ENCODE measurements around the gene ATG9B. TPM values are rescaled to one million over a fixed set of nuclear protein-coding genes. Genes with fewer than 3 reads are reported as not detected.
A peak's percentile ranks its signal among the peaks of the same experiment; 100 is the strongest.
"Not testable (repeated sequence)": the region's sequence is repeated elsewhere in the genome, so short reads cannot be mapped to it uniquely, and the experiment has no call there.

ATG9B gene
- total RNA-seq, 2 experiments from 2014 or later, result 7.9 to 8.6 TPM

- Mint-ChIP-seq H3K27me3 (peaks cover 2% of the 10 kb centered on the region), H3K4me1 (peaks cover 59% of the 10 kb centered on the region), H3K27ac (peak overlapping the region; percentile 8), H3K36me3 (ENCODE audit: low read depth) (peaks cover 11% of the 10 kb centered on the region), H3K9me3 (no peaks in the 10 kb centered on the region), H3K4me3 (peak overlapping the region; percentile 84)
- no peak for DNase-seq
- POLR2A ChIA-PET, result interaction anchor here (1.0 to 1.3 kb wide), 2 partner anchors 8 to 13 kb away, joined by 3 read pairs; partner anchors contain the start of gene ASIC3
- CTCF ChIA-PET, result no interaction called here
These were observed 32.6 kb upstream of the ATG9B start for GRCh38 chr7:151056666-151057505.

- CTCF ChIA-PET, result no interaction called here
- Mint-ChIP-seq H3K4me3 (peak overlapping the region; percentile 84), H3K9me3 (no peaks in the 10 kb centered on the region), H3K27me3 (peaks cover 2% of the 10 kb centered on the region), H3K36me3 (ENCODE audit: low read depth) (peaks cover 5% of the 10 kb centered on the region), H3K27ac (no peak overlapping the region), H3K4me1 (peaks cover 55% of the 10 kb centered on the region)
- POLR2A ChIA-PET, result interaction anchor here (1.3 kb wide), 1 partner anchor 12 kb away, joined by 3 read pairs; no protein-coding TSS in a partner anchor
- DNase-seq, result no peak
These were observed 32.0 kb upstream of the ATG9B start for GRCh38 chr7:151056283-151056665.

- Mint-ChIP-seq H3K4me1 (peaks cover 39% of the 10 kb centered on the region), H3K9me3 (no peaks in the 10 kb centered on the region), H3K4me3 (no peak overlapping the region), H3K27me3 (peaks cover 10% of the 10 kb centered on the region), H3K36me3 (ENCODE audit: low read depth) (peaks cover 5% of the 10 kb centered on the region), H3K27ac (no peak overlapping the region)
- POLR2A ChIA-PET, result no interaction called here
- CTCF ChIA-PET, result no interaction called here
- DNase-seq, result no peak
These were observed 29.5 kb upstream of the ATG9B start for GRCh38 chr7:151053751-151054150.

- Mint-ChIP-seq H3K36me3 (ENCODE audit: low read depth) (peaks cover 5% of the 10 kb centered on the region), H3K9me3 (no peaks in the 10 kb centered on the region), H3K27me3 (peaks cover 10% of the 10 kb centered on the region), H3K27ac (no peak overlapping the region), H3K4me1 (peaks cover 36% of the 10 kb centered on the region), H3K4me3 (no peak overlapping the region)
- POLR2A ChIA-PET, result interaction anchor here (1.1 kb wide), 2 partner anchors 25 to 27 kb away, joined by 3 to 4 read pairs; partner anchors contain the start of gene ABCB8
- DNase-seq, result no peak
- CTCF ChIA-PET, result interaction anchor here (0.7 to 0.8 kb wide), 2 partner anchors 68 to 73 kb away, joined by 3 to 5 read pairs; no protein-coding TSS in a partner anchor
These were observed 28.8 kb upstream of the ATG9B start for GRCh38 chr7:151053096-151053495.

GRCh38 chr7:151051108-151051507 lies 26.8 kb upstream of the ATG9B start:
- Mint-ChIP-seq H3K4me1 (peaks cover 24% of the 10 kb centered on the region), H3K36me3 (ENCODE audit: low read depth) (peaks cover 5% of the 10 kb centered on the region), H3K4me3 (no peak overlapping the region), H3K9me3 (no peaks in the 10 kb centered on the region), H3K27ac (no peak overlapping the region), H3K27me3 (peaks cover 10% of the 10 kb centered on the region)
- peak; percentile 69 for DNase-seq
- ChIA-PET CTCF (interaction anchor here (1.6 to 1.9 kb wide), 3 partner anchors 19 to 89 kb away, joined by 6 to 7 read pairs (median 6); partner anchors contain the start of gene ABCB8), POLR2A (interaction anchor here (0.6 to 1.8 kb wide), 6 partner anchors 10 to 40 kb away, joined by 3 to 5 read pairs (median 4); no protein-coding TSS in a partner anchor)

- Mint-ChIP-seq H3K36me3 (ENCODE audit: low read depth) (peaks cover 7% of the 10 kb centered on the region), H3K4me3 (no peak overlapping the region), H3K4me1 (peaks cover 16% of the 10 kb centered on the region), H3K27me3 (peaks cover 10% of the 10 kb centered on the region), H3K27ac (no peak overlapping the region), H3K9me3 (no peaks in the 10 kb centered on the region)
- POLR2A ChIA-PET, result interaction anchor here (1.0 kb wide), 1 partner anchor 9 kb away, joined by 3 read pairs; the partner anchor contains the start of gene CDK5
- no peak for DNase-seq
- CTCF ChIA-PET, result no interaction called here
These were observed 24.7 kb upstream of the ATG9B start for GRCh38 chr7:151048911-151049463.

GRCh38 chr7:151047976-151048815 lies 23.9 kb upstream of the ATG9B start, which contains the start of gene ASIC3:
ASIC3 (plus strand) TSS chr7:151048531; CDS start chr7:151048886, 355 bp downstream.
- peaks cover 10% of the 10 kb centered on the region for H3K27me3 Mint-ChIP-seq
- H3K9me3 Mint-ChIP-seq, result no peaks in the 10 kb centered on the region
- H3K4me3 Mint-ChIP-seq, result no peak within 1 kb of the TSS
- peaks cover 7% of the 10 kb centered on the region for H3K36me3 Mint-ChIP-seq (ENCODE audit: low read depth)
- no peak for DNase-seq
- ChIA-PET CTCF (no interaction called here), POLR2A (interaction anchor here (1.0 to 1.7 kb wide), 3 partner anchors 9 to 20 kb away, joined by 3 to 4 read pairs (median 3); partner anchors contain the start of genes ABCB8 and CDK5)
- no peak within 1 kb of the TSS for H3K27ac Mint-ChIP-seq
- H3K4me1 Mint-ChIP-seq, result peaks cover 12% of the 10 kb centered on the region

GRCh38 chr7:151046603-151047573 lies 22.6 kb upstream of the ATG9B start:
- Mint-ChIP-seq H3K9me3 (no peaks in the 10 kb centered on the region), H3K27ac (no peak overlapping the region), H3K4me1 (peaks cover 4% of the 10 kb centered on the region), H3K27me3 (peaks cover 8% of the 10 kb centered on the region), H3K36me3 (ENCODE audit: low read depth) (peaks cover 2% of the 10 kb centered on the region), H3K4me3 (no peak overlapping the region)
- ChIA-PET CTCF (no interaction called here), POLR2A (interaction anchor here (0.8 to 1.7 kb wide), 2 partner anchors 8 to 19 kb away, joined by 4 read pairs; partner anchors contain the start of gene ABCB8)
- no peak for DNase-seq

- Mint-ChIP-seq H3K4me1 (peaks cover 2% of the 10 kb centered on the region), H3K4me3 (no peak overlapping the region), H3K36me3 (ENCODE audit: low read depth) (peaks cover 2% of the 10 kb centered on the region), H3K9me3 (no peaks in the 10 kb centered on the region), H3K27ac (no peak overlapping the region), H3K27me3 (peaks cover 8% of the 10 kb centered on the region)
- ChIA-PET POLR2A (no interaction called here), CTCF (no interaction called here)
- DNase-seq, result no peak
These were observed 21.7 kb upstream of the ATG9B start for GRCh38 chr7:151045967-151046366.

- ChIA-PET CTCF (no interaction called here), POLR2A (no interaction called here)
- Mint-ChIP-seq H3K4me1 (peaks cover 2% of the 10 kb centered on the region), H3K27me3 (peaks cover 4% of the 10 kb centered on the region), H3K36me3 (ENCODE audit: low read depth) (peaks cover 2% of the 10 kb centered on the region), H3K4me3 (no peak overlapping the region), H3K9me3 (no peaks in the 10 kb centered on the region), H3K27ac (no peak overlapping the region)
- DNase-seq, result no peak
These were observed 21.0 kb upstream of the ATG9B start for GRCh38 chr7:151045262-151045661.

GRCh38 chr7:151043959-151044358 lies 19.7 kb upstream of the ATG9B start:
- CTCF ChIA-PET, result no interaction called here
- Mint-ChIP-seq H3K9me3 (no peaks in the 10 kb centered on the region), H3K27ac (no peak overlapping the region), H3K4me3 (no peak overlapping the region), H3K27me3 (no peaks in the 10 kb centered on the region), H3K36me3 (ENCODE audit: low read depth) (peaks cover 2% of the 10 kb centered on the region), H3K4me1 (peaks cover 11% of the 10 kb centered on the region)
- DNase-seq, result no peak
- POLR2A ChIA-PET, result interaction anchor here (0.8 kb wide), 1 partner anchor 13 kb away, joined by 3 read pairs; no protein-coding TSS in a partner anchor

- H3K9me3 Mint-ChIP-seq; CTCF ChIA-PET; H3K4me3 Mint-ChIP-seq; DNase-seq; H3K27ac Mint-ChIP-seq; H3K36me3 Mint-ChIP-seq (ENCODE audit: low read depth); H3K27me3 Mint-ChIP-seq; POLR2A ChIA-PET: not testable (repeated sequence)
- peaks cover 16% of the 10 kb centered on the region for H3K4me1 Mint-ChIP-seq
These were observed 19.2 kb upstream of the ATG9B start for GRCh38 chr7:151043449-151043848.
